CD14-positive monocyte (primary cell): Measurements from ENCODE around the gene LRRC8A. TPM values are rescaled to one million over a fixed set of nuclear protein-coding genes. Genes with fewer than 3 reads are reported as not detected.

Experiments
- DNase-seq, 3 donors: peaks; one replicate each; pipeline ENCODE4 v3.0.0-alpha.2; 2011 to 2022
- H2AFZ ChIP-seq: 2 replicates; pipeline ENCODE4 v1.6.0; 2012; ENCODE audit warnings: mild to moderate bottlenecking, low read depth, low read length, inconsistent platforms; ENCODE audit not compliant: insufficient read depth, poor library complexity, severe bottlenecking
- H3K27ac ChIP-seq, 2 donors: 1 replicate in 1 of 2; 2 replicates in 1 of 2; pipeline ENCODE4 v1.5.1; 2012 to 2013; ENCODE audit warnings: low read length in 2 of 2, control low read depth in 1 of 2, inconsistent platforms in 1 of 2, low read depth in 1 of 2, mild to moderate bottlenecking in 1 of 2
- H3K27me3 ChIP-seq, 2 donors: one replicate each; pipeline versions ENCODE4 v1.6.0 to v1.6.1; 2011 to 2013; ENCODE audit warnings: low read length in 2 of 2; ENCODE audit not compliant: control insufficient read depth in 2 of 2, insufficient read depth in 2 of 2
- H3K36me3 ChIP-seq, 2 donors: replicated peaks in 1 of 2; 1 replicate in 1 of 2; 2 replicates in 1 of 2; pipeline versions ENCODE4 v1.5.1 to v1.6.1; 2012 to 2013; ENCODE audit warnings: low read length in 2 of 2, control low read depth in 1 of 2, inconsistent platforms in 1 of 2, mild to moderate bottlenecking in 1 of 2; ENCODE audit not compliant: insufficient read depth in 2 of 2, control insufficient read depth in 1 of 2
- H3K4me1 ChIP-seq, 2 donors: 1 replicate in 1 of 2; 2 replicates in 1 of 2; pipeline versions ENCODE4 v1.5.1 to v1.6.1; 2012 to 2013; ENCODE audit warnings: low read length in 2 of 2, control low read depth in 1 of 2, inconsistent platforms in 1 of 2, mild to moderate bottlenecking in 1 of 2, moderate library complexity in 1 of 2; ENCODE audit not compliant: insufficient read depth in 2 of 2, control insufficient read depth in 1 of 2
- H3K4me2 ChIP-seq: replicated peaks from 2 replicates; pipeline ENCODE3; 2012; ENCODE audit warnings: low read length, moderate library complexity, mild to moderate bottlenecking; ENCODE audit not compliant: poor library complexity, severe bottlenecking; ENCODE audit errors: extremely low read depth
- H3K4me3 ChIP-seq, 3 experiments: fragments of 200-600 bp in 1 of 3; sonication (generic) in 1 of 3; replicated peaks in 1 of 3; 1 replicate in 2 of 3; 2 replicates in 1 of 3; pipeline ENCODE4 v1.5.1; 2011 to 2013; ENCODE audit warnings: low read length in 3 of 3, mild to moderate bottlenecking in 3 of 3, control low read depth in 2 of 3, low read depth in 2 of 3, inconsistent platforms in 1 of 3, moderate library complexity in 1 of 3
- H3K79me2 ChIP-seq: 2 replicates; pipeline ENCODE4 v1.6.0; 2012; ENCODE audit warnings: mild to moderate bottlenecking, control low read depth, inconsistent platforms, low read length, moderate library complexity; ENCODE audit not compliant: insufficient read depth
- H3K9ac ChIP-seq: 2 replicates; pipeline ENCODE4 v1.6.0; 2017; ENCODE audit warnings: low read length, mild to moderate bottlenecking; ENCODE audit not compliant: insufficient read depth, poor library complexity, severe bottlenecking
- H3K9me3 ChIP-seq, 2 donors: replicated peaks in 1 of 2; 1 replicate in 1 of 2; 2 replicates in 1 of 2; pipeline versions ENCODE4 v1.5.1 to v1.6.1; 2012 to 2013; ENCODE audit warnings: low read length in 2 of 2, control low read depth in 1 of 2; ENCODE audit not compliant: control insufficient read depth in 1 of 2, insufficient read depth in 1 of 2
- H4K20me1 ChIP-seq: 2 replicates; pipeline ENCODE4 v1.6.0; 2012; ENCODE audit warnings: mild to moderate bottlenecking, low read length, control low read depth, moderate library complexity; ENCODE audit not compliant: insufficient read depth
- H3K27ac Mint-ChIP-seq, 7 donors: one replicate each; pipeline ENCODE4 v1.8.0; 2020; ENCODE audit warnings: mild to moderate bottlenecking in 7 of 7, mixed read lengths in 7 of 7, moderate library complexity in 6 of 7, inconsistent platforms in 2 of 7
- H3K27me3 Mint-ChIP-seq, 3 donors: one replicate each; pipeline ENCODE4 v1.8.0; 2021 to 2022; ENCODE audit warnings: low read depth in 3 of 3, mild to moderate bottlenecking in 3 of 3, mixed read lengths in 3 of 3, moderate library complexity in 3 of 3, inconsistent platforms in 1 of 3
- H3K36me3 Mint-ChIP-seq, 2 donors: one replicate each; pipeline ENCODE4 v1.8.0; 2020; ENCODE audit warnings: mixed read lengths in 2 of 2, inconsistent platforms in 1 of 2, mild to moderate bottlenecking in 1 of 2
- H3K4me1 Mint-ChIP-seq: one replicate; pipeline ENCODE4 v1.8.0; 2020; ENCODE audit warnings: mild to moderate bottlenecking, mixed read lengths
- H3K4me3 Mint-ChIP-seq, 2 donors: one replicate each; pipeline ENCODE4 v1.8.0; 2020; ENCODE audit warnings: mild to moderate bottlenecking in 2 of 2, mixed read lengths in 2 of 2, moderate library complexity in 1 of 2
- H3K9me3 Mint-ChIP-seq, 7 donors: one replicate each; pipeline ENCODE4 v1.8.0; 2020 to 2022; ENCODE audit warnings: mixed read lengths in 7 of 7, mild to moderate bottlenecking in 6 of 7, moderate library complexity in 6 of 7, inconsistent platforms in 2 of 7
- WGBS: methylation state at CpG from one replicate; pipeline ENCODE4 v1.1.5; 2013; ENCODE audit warnings: missing lambda C conversion rate; ENCODE audit not compliant: insufficient coverage; 5-methylcytosine and 5-hydroxymethylcytosine counted together
- intact Hi-C, 2 donors: fragments of 100-400 bp; cut with micrococcal nuclease; formaldehyde crosslinking; loops; one replicate each; pipeline versions ENCODE4 v1.15.0 to v1.15.1; 2023
- polyA plus RNA-seq, 3 donors: library from polyadenylated mRNA; depleted of rRNA in 1 of 3; unstranded in 2 of 3; stranded (reverse) in 1 of 3; fragments of 300-500 nt in 2 of 3; fragments of >200 nt in 1 of 3; fragmentation: Illumina TruSeq in 2 of 3; gene quantifications; 1 replicate in 2 of 3; 2 replicates in 1 of 3; pipeline ENCODE4 v1.2.3, GENCODE V29; 2012 to 2021
- TF ChIP-seq, protein P1 (sequence below): fragments of 200-600 bp; IDR thresholded peaks from one replicate; pipeline ENCODE4 v1.8.0; 2022; ENCODE audit warnings: antibody characterized with exemption, mild to moderate bottlenecking

LRRC8A gene
- polyA plus RNA-seq, 3 donors: 7.8 to 10.8 (median 10.3) TPM

GRCh38 chr9:128906741-128907140 is 24.8 kb downstream of the LRRC8A start:
- Mint-ChIP-seq H3K4me1 (peaks cover 10% of the 10 kb centered on the region), H3K27ac (no peak overlapping the region), H3K27me3 (peaks cover 0 to 8% (median 0%) of the 10 kb centered on the region in 3 donors), H3K9me3 (peaks cover 0 to 3% (median 0%) of the 10 kb centered on the region in 7 donors), H3K36me3 (peaks cover 37 to 49% of the 10 kb centered on the region in 2 donors), H3K4me3 (no peak overlapping the region)
- H3K4me3 ChIP-seq: no peak overlapping the region
- intact Hi-C loops: no loop called here
- H3K9me3 ChIP-seq: no peaks in the 10 kb centered on the region
- H3K27me3 ChIP-seq: no peaks in the 10 kb centered on the region
- H3K36me3 ChIP-seq: peaks cover 34 to 52% of the 10 kb centered on the region in 2 donors
- H3K9ac ChIP-seq: no peak overlapping the region
- peaks cover 1% of the 10 kb centered on the region for H3K79me2 ChIP-seq
- H3K4me1 ChIP-seq: peaks cover 8 to 10% of the 10 kb centered on the region in 2 donors
- no peak for DNase-seq
- peaks cover 15% of the 10 kb centered on the region for H4K20me1 ChIP-seq
- H2AFZ ChIP-seq: no peak overlapping the region
- WGBS: 100% methylated on average over 1 of the region's 2 CpGs
- TF ChIP-seq, protein P1, sequence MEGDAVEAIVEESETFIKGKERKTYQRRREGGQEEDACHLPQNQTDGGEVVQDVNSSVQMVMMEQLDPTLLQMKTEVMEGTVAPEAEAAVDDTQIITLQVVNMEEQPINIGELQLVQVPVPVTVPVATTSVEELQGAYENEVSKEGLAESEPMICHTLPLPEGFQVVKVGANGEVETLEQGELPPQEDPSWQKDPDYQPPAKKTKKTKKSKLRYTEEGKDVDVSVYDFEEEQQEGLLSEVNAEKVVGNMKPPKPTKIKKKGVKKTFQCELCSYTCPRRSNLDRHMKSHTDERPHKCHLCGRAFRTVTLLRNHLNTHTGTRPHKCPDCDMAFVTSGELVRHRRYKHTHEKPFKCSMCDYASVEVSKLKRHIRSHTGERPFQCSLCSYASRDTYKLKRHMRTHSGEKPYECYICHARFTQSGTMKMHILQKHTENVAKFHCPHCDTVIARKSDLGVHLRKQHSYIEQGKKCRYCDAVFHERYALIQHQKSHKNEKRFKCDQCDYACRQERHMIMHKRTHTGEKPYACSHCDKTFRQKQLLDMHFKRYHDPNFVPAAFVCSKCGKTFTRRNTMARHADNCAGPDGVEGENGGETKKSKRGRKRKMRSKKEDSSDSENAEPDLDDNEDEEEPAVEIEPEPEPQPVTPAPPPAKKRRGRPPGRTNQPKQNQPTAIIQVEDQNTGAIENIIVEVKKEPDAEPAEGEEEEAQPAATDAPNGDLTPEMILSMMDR: no peak
- no peak overlapping the region for H3K4me2 ChIP-seq
- H3K27ac ChIP-seq: no peak overlapping the region

DNA sequence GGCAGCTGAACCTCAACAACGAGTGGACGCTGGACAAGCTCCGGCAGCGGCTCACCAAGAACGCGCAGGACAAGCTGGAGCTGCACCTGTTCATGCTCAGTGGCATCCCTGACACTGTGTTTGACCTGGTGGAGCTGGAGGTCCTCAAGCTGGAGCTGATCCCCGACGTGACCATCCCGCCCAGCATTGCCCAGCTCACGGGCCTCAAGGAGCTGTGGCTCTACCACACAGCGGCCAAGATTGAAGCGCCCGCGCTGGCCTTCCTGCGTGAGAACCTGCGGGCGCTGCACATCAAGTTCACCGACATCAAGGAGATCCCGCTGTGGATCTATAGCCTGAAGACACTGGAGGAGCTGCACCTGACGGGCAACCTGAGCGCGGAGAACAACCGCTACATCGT is 26.4 kb downstream of the LRRC8A start:
- H3K27ac Mint-ChIP-seq: no peak overlapping the region
- Histone ChIP-seq H3K4me2 (no peak overlapping the region), H3K9ac (no peak overlapping the region), H3K79me2 (no peaks in the 10 kb centered on the region), H4K20me1 (peaks cover 13% of the 10 kb centered on the region), H3K27ac (no peak overlapping the region), H3K27me3 (no peaks in the 10 kb centered on the region), H3K4me1 (no peaks in the 10 kb centered on the region), H3K36me3 (peaks cover 35 to 65% of the 10 kb centered on the region in 2 donors), H3K9me3 (no peaks in the 10 kb centered on the region), H3K4me3 (no peak overlapping the region), H2AFZ (no peak overlapping the region)
- H3K4me3 Mint-ChIP-seq: no peak overlapping the region
- H3K9me3 Mint-ChIP-seq: peaks cover 0 to 3% (median 0%) of the 10 kb centered on the region in 7 donors
- WGBS: 94% methylated on average over 24 of the region's 24 CpGs
- H3K4me1 Mint-ChIP-seq: no peaks in the 10 kb centered on the region
- no peak for DNase-seq
- H3K27me3 Mint-ChIP-seq: peaks cover 0 to 12% (median 0%) of the 10 kb centered on the region in 3 donors
- intact Hi-C loops: no loop called here
- TF ChIP-seq, protein P1: no peak
- H3K36me3 Mint-ChIP-seq: peaks cover 46 to 64% of the 10 kb centered on the region in 2 donors
